ENCODE data around the gene EML4. TPM values are rescaled to one million over a fixed set of nuclear protein-coding genes. Genes with fewer than 3 reads are reported as not detected.

EML4 gene
- total and polyA plus RNA-seq, 2 of the 13 experiments (the other 11 are each of a cell fraction or from before 2014, with no cell fraction given): 243 to 476 TPM

GRCh38 chr2:42192652-42193566, 23.8 kb downstream of the EML4 start (continued):
- TF ChIP-seq, protein P1, sequence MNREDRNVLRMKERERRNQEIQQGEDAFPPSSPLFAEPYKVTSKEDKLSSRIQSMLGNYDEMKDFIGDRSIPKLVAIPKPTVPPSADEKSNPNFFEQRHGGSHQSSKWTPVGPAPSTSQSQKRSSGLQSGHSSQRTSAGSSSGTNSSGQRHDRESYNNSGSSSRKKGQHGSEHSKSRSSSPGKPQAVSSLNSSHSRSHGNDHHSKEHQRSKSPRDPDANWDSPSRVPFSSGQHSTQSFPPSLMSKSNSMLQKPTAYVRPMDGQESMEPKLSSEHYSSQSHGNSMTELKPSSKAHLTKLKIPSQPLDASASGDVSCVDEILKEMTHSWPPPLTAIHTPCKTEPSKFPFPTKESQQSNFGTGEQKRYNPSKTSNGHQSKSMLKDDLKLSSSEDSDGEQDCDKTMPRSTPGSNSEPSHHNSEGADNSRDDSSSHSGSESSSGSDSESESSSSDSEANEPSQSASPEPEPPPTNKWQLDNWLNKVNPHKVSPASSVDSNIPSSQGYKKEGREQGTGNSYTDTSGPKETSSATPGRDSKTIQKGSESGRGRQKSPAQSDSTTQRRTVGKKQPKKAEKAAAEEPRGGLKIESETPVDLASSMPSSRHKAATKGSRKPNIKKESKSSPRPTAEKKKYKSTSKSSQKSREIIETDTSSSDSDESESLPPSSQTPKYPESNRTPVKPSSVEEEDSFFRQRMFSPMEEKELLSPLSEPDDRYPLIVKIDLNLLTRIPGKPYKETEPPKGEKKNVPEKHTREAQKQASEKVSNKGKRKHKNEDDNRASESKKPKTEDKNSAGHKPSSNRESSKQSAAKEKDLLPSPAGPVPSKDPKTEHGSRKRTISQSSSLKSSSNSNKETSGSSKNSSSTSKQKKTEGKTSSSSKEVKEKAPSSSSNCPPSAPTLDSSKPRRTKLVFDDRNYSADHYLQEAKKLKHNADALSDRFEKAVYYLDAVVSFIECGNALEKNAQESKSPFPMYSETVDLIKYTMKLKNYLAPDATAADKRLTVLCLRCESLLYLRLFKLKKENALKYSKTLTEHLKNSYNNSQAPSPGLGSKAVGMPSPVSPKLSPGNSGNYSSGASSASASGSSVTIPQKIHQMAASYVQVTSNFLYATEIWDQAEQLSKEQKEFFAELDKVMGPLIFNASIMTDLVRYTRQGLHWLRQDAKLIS (CRISPR knock-in tag; IDR thresholded peaks at IDR 0.05): peak; percentile 40; the same call in 1 of the 2 replicates
- TF ChIP-seq SMAD3 (CRISPR knock-in tag; IDR thresholded peaks at IDR 0.05) (0 out of 2 replicates have a peak, but pooled peaks have one; percentile 6), MIER3 (CRISPR knock-in tag; IDR thresholded peaks at IDR 0.05; ENCODE audit: borderline replicate concordance) (0 out of 2 replicates have a peak, but pooled peaks have one; percentile 23), CREM (IDR thresholded peaks at IDR 0.05) (peak; percentile 4; the same call in 1 of the 2 replicates), CREM (CRISPR knock-in tag; IDR thresholded peaks at IDR 0.05) (no peak), MATR3 (CRISPR knock-in tag; IDR thresholded peaks at IDR 0.05) (no peak), TBP (CRISPR knock-in tag; IDR thresholded peaks at IDR 0.05) (no peak), RBM22 (optimal IDR thresholded peaks at IDR 0.05; ENCODE audit: low read length) (peak; percentile 92)
- TF ChIP-seq, protein P2, sequence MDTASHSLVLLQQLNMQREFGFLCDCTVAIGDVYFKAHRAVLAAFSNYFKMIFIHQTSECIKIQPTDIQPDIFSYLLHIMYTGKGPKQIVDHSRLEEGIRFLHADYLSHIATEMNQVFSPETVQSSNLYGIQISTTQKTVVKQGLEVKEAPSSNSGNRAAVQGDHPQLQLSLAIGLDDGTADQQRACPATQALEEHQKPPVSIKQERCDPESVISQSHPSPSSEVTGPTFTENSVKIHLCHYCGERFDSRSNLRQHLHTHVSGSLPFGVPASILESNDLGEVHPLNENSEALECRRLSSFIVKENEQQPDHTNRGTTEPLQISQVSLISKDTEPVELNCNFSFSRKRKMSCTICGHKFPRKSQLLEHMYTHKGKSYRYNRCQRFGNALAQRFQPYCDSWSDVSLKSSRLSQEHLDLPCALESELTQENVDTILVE (CRISPR knock-in tag; IDR thresholded peaks at IDR 0.05): 0 out of 2 replicates have a peak, but pooled peaks have one; percentile 7

Data from HepG2 (cell line).